ENCODE measurements around the gene ZDHHC22. TPM values are rescaled to one million over a fixed set of nuclear protein-coding genes. Genes with fewer than 3 reads are reported as not detected.

Gene ZDHHC22
- total RNA-seq, 3 donors from 2014 or later (not counting 1 experiment from before 2014, with no cell fraction given), result not detected

DNA sequence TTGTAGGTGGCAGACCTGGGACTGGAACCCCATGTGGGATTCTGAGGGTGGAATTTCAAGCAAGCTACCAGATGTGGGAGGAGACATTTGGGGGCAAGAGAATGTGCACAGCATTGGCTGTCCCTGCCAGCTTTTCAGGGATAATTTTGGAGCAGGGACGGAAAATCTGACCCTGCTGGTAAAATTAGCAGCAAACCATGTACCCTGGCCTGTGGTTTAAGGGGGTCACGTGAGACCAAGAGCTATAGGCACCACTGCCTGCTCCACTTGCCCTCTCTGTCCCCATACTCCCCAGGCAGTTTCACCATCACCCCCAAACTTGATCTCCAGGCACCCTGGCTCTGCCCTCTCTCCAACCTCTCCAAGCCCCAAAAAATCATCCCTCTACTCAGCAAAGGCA, 13.5 kb upstream of the ZDHHC22 start:
- 71% methylated on average over 2 of the region's 2 CpGs for WGBS (ENCODE audit: insufficient coverage)
- no peaks in the 10 kb centered on the region for H3K4me1 ChIP-seq (ENCODE audit: control insufficient read depth, insufficient read depth, low read length)
- TF ChIP-seq, protein P1, sequence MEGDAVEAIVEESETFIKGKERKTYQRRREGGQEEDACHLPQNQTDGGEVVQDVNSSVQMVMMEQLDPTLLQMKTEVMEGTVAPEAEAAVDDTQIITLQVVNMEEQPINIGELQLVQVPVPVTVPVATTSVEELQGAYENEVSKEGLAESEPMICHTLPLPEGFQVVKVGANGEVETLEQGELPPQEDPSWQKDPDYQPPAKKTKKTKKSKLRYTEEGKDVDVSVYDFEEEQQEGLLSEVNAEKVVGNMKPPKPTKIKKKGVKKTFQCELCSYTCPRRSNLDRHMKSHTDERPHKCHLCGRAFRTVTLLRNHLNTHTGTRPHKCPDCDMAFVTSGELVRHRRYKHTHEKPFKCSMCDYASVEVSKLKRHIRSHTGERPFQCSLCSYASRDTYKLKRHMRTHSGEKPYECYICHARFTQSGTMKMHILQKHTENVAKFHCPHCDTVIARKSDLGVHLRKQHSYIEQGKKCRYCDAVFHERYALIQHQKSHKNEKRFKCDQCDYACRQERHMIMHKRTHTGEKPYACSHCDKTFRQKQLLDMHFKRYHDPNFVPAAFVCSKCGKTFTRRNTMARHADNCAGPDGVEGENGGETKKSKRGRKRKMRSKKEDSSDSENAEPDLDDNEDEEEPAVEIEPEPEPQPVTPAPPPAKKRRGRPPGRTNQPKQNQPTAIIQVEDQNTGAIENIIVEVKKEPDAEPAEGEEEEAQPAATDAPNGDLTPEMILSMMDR (IDR thresholded peaks at IDR 0.05), result no peak
- Mint-ChIP-seq H3K4me1 (no peaks in the 10 kb centered on the region), H3K27ac (no peak overlapping the region), H3K9me3 (no peaks in the 10 kb centered on the region), H3K4me3 (no peak overlapping the region), H3K36me3 (no peaks in the 10 kb centered on the region), H3K27me3 (ENCODE audit: low read depth in 2 of 2) (peaks cover 23 to 53% of the 10 kb centered on the region in 2 donors)
- no peak overlapping the region for H3K4me3 ChIP-seq (ENCODE audit: low read length)
- H3K27ac ChIP-seq (ENCODE audit: low read length), result no peak overlapping the region
- ATAC-seq, result no peak
- peaks cover 14% of the 10 kb centered on the region for H3K27me3 ChIP-seq (ENCODE audit: control insufficient read depth, insufficient read depth, low read length)
- H3K9me3 ChIP-seq (ENCODE audit: control insufficient read depth, insufficient read depth, low read length), result no peaks in the 10 kb centered on the region
- no peak for DNase-seq
- H3K36me3 ChIP-seq (ENCODE audit: control insufficient read depth, insufficient read depth, low read length), result no peaks in the 10 kb centered on the region
- intact Hi-C loops (cut with micrococcal nuclease), result no loop called here

DNA sequence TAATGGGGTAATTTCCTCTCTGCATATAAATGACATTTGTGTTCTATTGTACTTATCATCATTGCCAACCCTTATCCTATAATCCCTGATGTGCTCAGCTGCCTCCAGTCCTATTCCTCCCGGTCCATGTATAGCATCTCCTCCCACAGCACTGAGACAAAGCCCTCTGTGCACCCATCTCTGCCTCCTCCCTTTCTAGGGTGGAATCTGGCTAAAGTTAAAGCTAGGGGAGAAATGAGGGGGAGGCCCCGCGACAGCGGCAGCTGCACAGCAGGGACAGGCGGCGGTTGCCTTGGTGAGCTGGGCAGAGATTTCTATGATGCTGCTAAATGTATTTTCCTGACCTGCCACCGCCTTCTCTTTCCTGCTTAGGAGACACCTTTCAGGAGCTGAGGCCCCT, 12.8 kb upstream of the ZDHHC22 start:
- 78% methylated on average over 7 of the region's 7 CpGs for WGBS (ENCODE audit: insufficient coverage)
- Histone ChIP-seq H3K27me3 (ENCODE audit: control insufficient read depth, insufficient read depth, low read length) (peaks cover 14% of the 10 kb centered on the region), H3K4me3 (ENCODE audit: low read length) (no peak overlapping the region), H3K9me3 (ENCODE audit: control insufficient read depth, insufficient read depth, low read length) (no peaks in the 10 kb centered on the region), H3K27ac (ENCODE audit: low read length) (no peak overlapping the region), H3K36me3 (ENCODE audit: control insufficient read depth, insufficient read depth, low read length) (no peaks in the 10 kb centered on the region), H3K4me1 (ENCODE audit: control insufficient read depth, insufficient read depth, low read length) (no peaks in the 10 kb centered on the region)
- no peak overlapping the region for H3K27ac Mint-ChIP-seq
- ATAC-seq (no peak), DNase-seq (no peak)
- no peaks in the 10 kb centered on the region for H3K36me3 Mint-ChIP-seq
- TF ChIP-seq, protein P1 (IDR thresholded peaks at IDR 0.05), result no peak
- intact Hi-C loops (cut with micrococcal nuclease), result no loop called here
- peaks cover 23 to 56% of the 10 kb centered on the region in 2 donors for H3K27me3 Mint-ChIP-seq (ENCODE audit: low read depth in 2 of 2)
- no peaks in the 10 kb centered on the region for H3K9me3 Mint-ChIP-seq
- H3K4me1 Mint-ChIP-seq, result no peaks in the 10 kb centered on the region
- H3K4me3 Mint-ChIP-seq, result no peak overlapping the region

DNA sequence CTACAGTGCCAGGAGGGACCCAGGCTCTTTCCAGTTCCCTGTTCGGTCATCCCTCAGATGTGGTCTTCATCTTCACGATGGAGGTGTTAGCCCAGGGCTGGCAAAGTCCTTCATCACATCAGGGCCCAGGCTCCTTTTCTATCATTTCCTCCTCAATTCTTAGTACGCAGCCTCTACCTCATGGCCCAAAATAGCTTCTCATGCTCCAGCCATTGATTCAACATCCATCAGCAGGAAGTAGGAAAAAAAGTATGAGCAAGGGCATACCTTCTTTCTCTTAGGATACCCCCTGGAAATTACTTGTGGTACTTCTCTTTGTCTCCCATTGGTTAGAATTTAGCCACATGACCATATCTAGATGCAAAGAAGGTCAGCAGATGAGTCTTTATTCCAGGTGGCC, 12.2 kb upstream of the ZDHHC22 start:
- Histone ChIP-seq H3K4me3 (ENCODE audit: low read length) (no peak overlapping the region), H3K9me3 (ENCODE audit: control insufficient read depth, insufficient read depth, low read length) (no peaks in the 10 kb centered on the region), H3K27ac (ENCODE audit: low read length) (no peak overlapping the region), H3K36me3 (ENCODE audit: control insufficient read depth, insufficient read depth, low read length) (no peaks in the 10 kb centered on the region), H3K4me1 (ENCODE audit: control insufficient read depth, insufficient read depth, low read length) (no peaks in the 10 kb centered on the region), H3K27me3 (ENCODE audit: control insufficient read depth, insufficient read depth, low read length) (peaks cover 13% of the 10 kb centered on the region)
- Mint-ChIP-seq H3K27me3 (ENCODE audit: low read depth in 2 of 2) (peaks cover 19 to 58% of the 10 kb centered on the region in 2 donors), H3K27ac (no peak overlapping the region), H3K9me3 (no peaks in the 10 kb centered on the region), H3K36me3 (no peaks in the 10 kb centered on the region), H3K4me1 (no peaks in the 10 kb centered on the region), H3K4me3 (no peak overlapping the region)
- no peak for DNase-seq
- TF ChIP-seq, protein P1 (IDR thresholded peaks at IDR 0.05), result no peak
- intact Hi-C loops (cut with micrococcal nuclease), result no loop called here
- 92% methylated on average over 3 of the region's 3 CpGs for WGBS (ENCODE audit: insufficient coverage)
- ATAC-seq, result no peak

DNA sequence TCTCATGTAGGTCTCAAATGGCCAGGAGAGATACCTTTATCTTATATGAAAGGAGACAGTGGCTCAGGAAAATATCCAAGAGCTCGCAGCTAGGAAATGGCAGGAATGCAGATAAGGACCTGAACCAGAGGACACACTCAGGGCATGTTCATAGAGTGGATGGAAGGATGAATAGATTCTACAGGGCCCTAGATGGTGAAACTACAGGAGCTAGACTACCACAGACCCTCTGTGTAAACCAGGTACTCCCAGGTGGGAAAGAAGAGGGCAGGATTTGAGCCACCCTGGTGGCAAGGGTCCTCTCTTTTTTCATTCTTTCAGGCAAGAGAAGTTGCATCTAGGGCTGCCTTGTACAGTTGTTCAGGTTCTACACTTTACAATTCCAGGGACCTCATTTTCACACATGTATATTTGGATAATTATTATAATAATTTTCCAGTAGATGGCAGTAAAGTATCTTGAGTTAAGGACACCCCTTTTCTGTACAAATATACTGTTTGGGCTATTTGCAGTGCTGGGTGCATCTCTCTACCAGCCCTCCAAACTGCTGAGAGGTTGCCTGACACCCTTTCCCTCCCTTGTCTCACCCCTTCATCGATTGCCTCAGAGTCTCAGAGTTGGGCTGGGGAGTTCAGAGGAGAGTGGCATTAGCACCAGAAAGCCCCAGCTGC, 10.5 kb upstream of the ZDHHC22 start:
- H3K4me1 Mint-ChIP-seq, result no peaks in the 10 kb centered on the region
- no peaks in the 10 kb centered on the region for H3K36me3 Mint-ChIP-seq
- no peak overlapping the region for H3K4me3 Mint-ChIP-seq
- H3K9me3 ChIP-seq (ENCODE audit: control insufficient read depth, insufficient read depth, low read length), result no peaks in the 10 kb centered on the region
- no peak overlapping the region for H3K27ac Mint-ChIP-seq
- peaks cover 9 to 50% of the 10 kb centered on the region in 2 donors for H3K27me3 Mint-ChIP-seq (ENCODE audit: low read depth in 2 of 2)
- H3K27ac ChIP-seq (ENCODE audit: low read length), result no peak overlapping the region
- 65% methylated on average over 1 of the region's 2 CpGs for WGBS (ENCODE audit: insufficient coverage)
- H3K4me3 ChIP-seq (ENCODE audit: low read length), result no peak overlapping the region
- DNase-seq (peak in 1 of 2 donors; percentile 33), ATAC-seq (peak in 1 of 3 donors; percentile 38)
- no peaks in the 10 kb centered on the region for H3K36me3 ChIP-seq (ENCODE audit: control insufficient read depth, insufficient read depth, low read length)
- peaks cover 4% of the 10 kb centered on the region for H3K27me3 ChIP-seq (ENCODE audit: control insufficient read depth, insufficient read depth, low read length)
- no peaks in the 10 kb centered on the region for H3K9me3 Mint-ChIP-seq
- H3K4me1 ChIP-seq (ENCODE audit: control insufficient read depth, insufficient read depth, low read length), result no peaks in the 10 kb centered on the region
- intact Hi-C loops (cut with micrococcal nuclease), result loop anchor here (1.0 kb wide), 1 partner anchor 164 kb away; no protein-coding TSS in a partner anchor
- TF ChIP-seq, protein P1 (IDR thresholded peaks at IDR 0.05), result no peak

Measured in natural killer cell (primary cell).